Endothelial cell of umbilical vein (primary cell): ENCODE data around the gene FGF6. TPM values are rescaled to one million over a fixed set of nuclear protein-coding genes. Genes with fewer than 3 reads are reported as not detected.

Experiments
- BruUV-seq: library from RNA; stranded (reverse); fragments of 400-500 nt; replicated peaks from 2 replicates; lab custom pipeline; 2021; lab: Mats Ljungman, UMichigan
- CTCF ChIA-PET: fragments of 300-600, 350-600 bp; sonication (Branson Sonifier 250); formaldehyde crosslinking; loops from one replicate; lab custom pipeline; 2021; ENCODE audit warnings: antibody characterized with exemption, inconsistent platforms; lab: Charles Lee
- POLR2A ChIA-PET: fragments of 300-600, 350-600 bp; sonication (Branson Sonifier 250); formaldehyde crosslinking; loops from one replicate; lab custom pipeline; 2021; ENCODE audit warnings: antibody characterized with exemption, inconsistent platforms; lab: Charles Lee
- DNase-seq: peaks from one replicate; pipeline ENCODE4 v3.0.0-alpha.2; 2011; ENCODE audit warnings: low read depth, low spot score
- FAIRE-seq: peaks from 2 replicates; lab custom pipeline; 2011; peaks lifted over from hg19 to GRCh38; lab: Jason Lieb, UNC
- H2AFZ ChIP-seq: 2 replicates; pipeline ENCODE4 v1.6.0; 2012; ENCODE audit warnings: low read depth, low read length, control low read depth, inconsistent platforms
- H3K27ac ChIP-seq: 2 replicates; pipeline ENCODE4 v1.5.1; 2011; ENCODE audit warnings: low read depth, mild to moderate bottlenecking, control low read depth, low read length, moderate library complexity; ENCODE audit not compliant: insufficient read depth
- H3K27me3 ChIP-seq, 2 experiments: 2 replicates each; pipeline versions ENCODE4 v1.6.0 to v1.6.1; 2011; ENCODE audit warnings: low read length in 2 of 2, mixed read lengths in 1 of 2; ENCODE audit not compliant: control insufficient read depth in 2 of 2, insufficient read depth in 2 of 2
- H3K36me3 ChIP-seq, 2 experiments: 2 replicates in 1 of 2; 3 replicates in 1 of 2; pipeline ENCODE4 v1.5.1; 2011; ENCODE audit warnings: low read length in 2 of 2, mild to moderate bottlenecking in 1 of 2, moderate library complexity in 1 of 2; ENCODE audit not compliant: control insufficient read depth in 2 of 2, insufficient read depth in 2 of 2; ENCODE audit errors: extremely low read depth in 1 of 2
- H3K4me1 ChIP-seq: 3 replicates; pipeline ENCODE4 v1.5.1; 2011; ENCODE audit warnings: mild to moderate bottlenecking, low read length; ENCODE audit not compliant: control insufficient read depth, insufficient read depth; ENCODE audit errors: extremely low read depth
- H3K4me2 ChIP-seq: 2 replicates; pipeline ENCODE4 v1.6.1; 2011; ENCODE audit warnings: low read length, control low read depth, mixed read lengths; ENCODE audit not compliant: insufficient read depth
- H3K4me3 ChIP-seq, 3 experiments: fragments of 200-600 bp in 1 of 3; sonication (generic), shearing (Covaris generic) in 1 of 3; replicated peaks in 1 of 3; 2 replicates each; pipeline ENCODE4 v1.5.1; 2011 to 2016; ENCODE audit warnings: control low read depth in 3 of 3, low read length in 3 of 3, mild to moderate bottlenecking in 2 of 3, inconsistent platforms in 1 of 3, low read depth in 1 of 3, moderate library complexity in 1 of 3; ENCODE audit not compliant: insufficient read depth in 1 of 3
- H3K79me2 ChIP-seq: 2 replicates; pipeline ENCODE4 v1.6.0; 2012; ENCODE audit warnings: low read length, inconsistent platforms; ENCODE audit not compliant: control insufficient read depth, insufficient read depth
- H3K9ac ChIP-seq: replicated peaks from 2 replicates; pipeline ENCODE3; 2011; ENCODE audit warnings: low read length, control low read depth; ENCODE audit not compliant: insufficient read depth; ENCODE audit errors: extremely low read depth
- H3K9me1 ChIP-seq: replicated peaks from 3 replicates; pipeline ENCODE4 v1.6.0; 2011; ENCODE audit warnings: mild to moderate bottlenecking, low read length; ENCODE audit not compliant: control insufficient read depth, insufficient read depth; ENCODE audit errors: extremely low read depth
- H3K9me3 ChIP-seq: replicated peaks from 2 replicates; pipeline ENCODE4 v1.5.1; 2012; ENCODE audit warnings: low read length, inconsistent platforms; ENCODE audit not compliant: control insufficient read depth, insufficient read depth
- H4K20me1 ChIP-seq: replicated peaks from 2 replicates; pipeline ENCODE3; 2011; ENCODE audit warnings: mild to moderate bottlenecking, low read length; ENCODE audit not compliant: control insufficient read depth, insufficient read depth; ENCODE audit errors: extremely low read depth
- CTCF ChIP-seq, 2 donors: IDR thresholded peaks; 1 replicate in 1 of 2; 2 replicates in 1 of 2; pipeline ENCODE4 v1.5.1; 2011; ENCODE audit warnings: low read length in 2 of 2, mild to moderate bottlenecking in 2 of 2, moderate library complexity in 2 of 2, control low read depth in 1 of 2, inconsistent platforms in 1 of 2, low read depth in 1 of 2; ENCODE audit not compliant: insufficient read depth in 1 of 2; ENCODE audit errors: extremely low read depth in 1 of 2
- EZH2 ChIP-seq: IDR thresholded peaks from 2 replicates; pipeline ENCODE4 v1.6.1; 2012; ENCODE audit warnings: borderline replicate concordance, low read depth, mild to moderate bottlenecking, moderate library complexity, low read length, inconsistent platforms; ENCODE audit not compliant: severe bottlenecking
- FOS ChIP-seq: IDR thresholded peaks from 2 replicates; pipeline ENCODE4 v1.6.1; 2011; ENCODE audit warnings: mild to moderate bottlenecking, low read length, moderate library complexity, borderline replicate concordance; ENCODE audit not compliant: insufficient read depth
- GATA2 ChIP-seq: IDR thresholded peaks from 2 replicates; pipeline ENCODE4 v1.7.0; 2011; ENCODE audit warnings: low read depth, mild to moderate bottlenecking, moderate library complexity, mixed read lengths, low read length; ENCODE audit not compliant: insufficient read length, insufficient read depth
- JUN ChIP-seq: IDR thresholded peaks from 2 replicates; pipeline ENCODE4 v1.6.1; 2011; ENCODE audit warnings: borderline replicate concordance, low read depth; ENCODE audit not compliant: insufficient read length, insufficient read depth
- MAX ChIP-seq: IDR thresholded peaks from 2 replicates; pipeline ENCODE4 v1.6.1; 2011; ENCODE audit not compliant: insufficient read depth, insufficient read length
- MYC ChIP-seq: IDR thresholded peaks from one replicate; pipeline ENCODE4 v1.6.1; 2011; ENCODE audit warnings: mild to moderate bottlenecking, low read depth, low read length
- POLR2A ChIP-seq: IDR thresholded peaks from 2 replicates; pipeline ENCODE4 v1.6.1; 2012; ENCODE audit warnings: low read depth, mild to moderate bottlenecking, control low read depth, low read length
- POLR2AphosphoS5 ChIP-seq: IDR thresholded peaks from 2 replicates; pipeline ENCODE4 v1.6.1; 2012; ENCODE audit warnings: low read depth, mild to moderate bottlenecking, control low read depth, low read length, moderate library complexity; ENCODE audit not compliant: insufficient read depth
- dilution Hi-C: fragments of 300-500 bp; cut with MboI; formaldehyde crosslinking; loops from one replicate; pipeline ENCODE4 v1.15.0; 2019; ENCODE audit warnings: low sequenced_read_pairs; ENCODE audit not compliant: extremely low pct_ligation_motif_present
- intact Hi-C: fragments of 100-400 bp; cut with micrococcal nuclease; formaldehyde crosslinking; loops from one replicate; pipeline ENCODE4 v1.10.0; 2022
- polyA plus RNA-seq, 4 experiments: library from polyadenylated mRNA; depleted of rRNA in 3 of 4; stranded (reverse) in 3 of 4; unstranded in 1 of 4; fragments of >200 nt; gene quantifications; 2 replicates each; pipeline versions ENCODE4 v1.2.1 to v1.2.3, GENCODE V29; 2011 to 2012; ENCODE audit warnings: missing spikeins in 1 of 4
- total RNA-seq: library from RNA; stranded (reverse); gene quantifications from 2 replicates; pipeline ENCODE4 v1.2.3, GENCODE V29; 2021

The FGF6 gene
- total and polyA plus RNA-seq, 2 donors (not counting 3 experiments of a cell fraction or from before 2014, with no cell fraction given) = not detected

- Histone ChIP-seq H3K4me3 (no peak overlapping the region), H3K9me3 (no peaks in the 10 kb centered on the region), H3K4me1 (no peaks in the 10 kb centered on the region), H3K9me1 (no peaks in the 10 kb centered on the region), H3K4me2 (no peak overlapping the region), H2AFZ (no peak overlapping the region), H3K27ac (no peak overlapping the region), H3K9ac (no peak overlapping the region), H3K79me2 (no peaks in the 10 kb centered on the region), H3K36me3 (peaks cover 2 to 5% of the 10 kb centered on the region in 2 experiments), H3K27me3 (no peaks in the 10 kb centered on the region), H4K20me1 (no peaks in the 10 kb centered on the region)
- dilution Hi-C loops = no loop called here
- no peak for FAIRE-seq
- BruUV-seq = no TSS peak
- no peak for DNase-seq
- TF ChIP-seq POLR2A (no peak), JUN (no peak), POLR2AphosphoS5 (no peak), CTCF (IDR thresholded peaks at IDR 0.05; ENCODE audit: extremely low read depth in 1 of 2, insufficient read depth in 1 of 2, low read depth in 1 of 2, low read length in 2 of 2) (no peak), MAX (no peak), EZH2 (no peak), GATA2 (no peak), MYC (no peak), FOS (no peak)
- intact Hi-C loops = no loop called here
- CTCF ChIA-PET = no interaction called here
- POLR2A ChIA-PET = no interaction called here
Observed at GRCh38 chr12:4490973-4491372, 45.4 kb upstream of the FGF6 start.
